Measurements from ENCODE around the gene CYTH1. TPM values are rescaled to one million over a fixed set of nuclear protein-coding genes. Genes with fewer than 3 reads are reported as not detected.

CYTH1 gene
- total and polyA plus RNA-seq, 4 donors, result 15.4 to 32.1 (median 20.6) TPM

DNA sequence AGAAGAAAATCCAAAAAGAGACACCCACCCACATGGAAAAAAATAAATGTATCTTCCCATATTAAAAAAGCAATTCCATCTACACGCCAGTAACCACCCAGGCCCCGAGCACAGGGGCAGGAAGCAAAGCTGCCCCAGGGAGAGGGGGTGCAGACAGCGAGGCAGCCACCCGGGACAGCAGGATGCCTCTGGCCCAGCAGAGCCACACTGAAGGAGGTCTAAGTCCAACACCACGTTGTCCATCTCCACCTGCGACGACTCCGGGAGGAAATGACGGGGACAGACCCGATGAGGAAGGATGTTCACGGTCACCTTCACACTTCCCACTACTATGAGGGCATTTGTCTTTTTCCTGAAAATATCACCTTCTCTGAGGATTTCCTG is 14.4 kb upstream of the CYTH1 start:
- Histone ChIP-seq H3K9me3 (ENCODE audit: control insufficient read depth in 4 of 4, low read length in 3 of 4) (no peaks in the 10 kb centered on the region), H3K27ac (ENCODE audit: low read depth in 1 of 2, low read length in 2 of 2) (no peak overlapping the region), H3K36me3 (ENCODE audit: control insufficient read depth in 4 of 4, insufficient read depth in 3 of 4, low read depth in 1 of 4, low read length in 3 of 4) (peaks cover 9 to 64% (median 36%) of the 10 kb centered on the region in 4 donors), H3K4me3 (ENCODE audit: low read depth in 1 of 3, low read length in 3 of 3) (no peak overlapping the region), H3K27me3 (ENCODE audit: control insufficient read depth in 4 of 4, insufficient read depth in 4 of 4, low read length in 3 of 4) (no peaks in the 10 kb centered on the region), H3K9ac (ENCODE audit: low read depth in 1 of 2, low read length in 2 of 2) (no peak overlapping the region), H3K4me1 (ENCODE audit: control insufficient read depth in 4 of 4, insufficient read depth in 4 of 4, low read length in 3 of 4) (no peaks in the 10 kb centered on the region)
- TF ChIP-seq GABPA (IDR thresholded peaks at IDR 0.05 in 1 of 2, conservative IDR thresholded peaks at IDR 0.05 in 1 of 2), result no peak
- TF ChIP-seq FOXA2 (IDR thresholded peaks at IDR 0.05), result no peak
- no peak for TF ChIP-seq FOXA1 (IDR thresholded peaks at IDR 0.05)
- TF ChIP-seq, protein P1, sequence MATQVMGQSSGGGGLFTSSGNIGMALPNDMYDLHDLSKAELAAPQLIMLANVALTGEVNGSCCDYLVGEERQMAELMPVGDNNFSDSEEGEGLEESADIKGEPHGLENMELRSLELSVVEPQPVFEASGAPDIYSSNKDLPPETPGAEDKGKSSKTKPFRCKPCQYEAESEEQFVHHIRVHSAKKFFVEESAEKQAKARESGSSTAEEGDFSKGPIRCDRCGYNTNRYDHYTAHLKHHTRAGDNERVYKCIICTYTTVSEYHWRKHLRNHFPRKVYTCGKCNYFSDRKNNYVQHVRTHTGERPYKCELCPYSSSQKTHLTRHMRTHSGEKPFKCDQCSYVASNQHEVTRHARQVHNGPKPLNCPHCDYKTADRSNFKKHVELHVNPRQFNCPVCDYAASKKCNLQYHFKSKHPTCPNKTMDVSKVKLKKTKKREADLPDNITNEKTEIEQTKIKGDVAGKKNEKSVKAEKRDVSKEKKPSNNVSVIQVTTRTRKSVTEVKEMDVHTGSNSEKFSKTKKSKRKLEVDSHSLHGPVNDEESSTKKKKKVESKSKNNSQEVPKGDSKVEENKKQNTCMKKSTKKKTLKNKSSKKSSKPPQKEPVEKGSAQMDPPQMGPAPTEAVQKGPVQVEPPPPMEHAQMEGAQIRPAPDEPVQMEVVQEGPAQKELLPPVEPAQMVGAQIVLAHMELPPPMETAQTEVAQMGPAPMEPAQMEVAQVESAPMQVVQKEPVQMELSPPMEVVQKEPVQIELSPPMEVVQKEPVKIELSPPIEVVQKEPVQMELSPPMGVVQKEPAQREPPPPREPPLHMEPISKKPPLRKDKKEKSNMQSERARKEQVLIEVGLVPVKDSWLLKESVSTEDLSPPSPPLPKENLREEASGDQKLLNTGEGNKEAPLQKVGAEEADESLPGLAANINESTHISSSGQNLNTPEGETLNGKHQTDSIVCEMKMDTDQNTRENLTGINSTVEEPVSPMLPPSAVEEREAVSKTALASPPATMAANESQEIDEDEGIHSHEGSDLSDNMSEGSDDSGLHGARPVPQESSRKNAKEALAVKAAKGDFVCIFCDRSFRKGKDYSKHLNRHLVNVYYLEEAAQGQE (IDR thresholded peaks at IDR 0.05), result no peak
- TF ChIP-seq, protein P2, sequence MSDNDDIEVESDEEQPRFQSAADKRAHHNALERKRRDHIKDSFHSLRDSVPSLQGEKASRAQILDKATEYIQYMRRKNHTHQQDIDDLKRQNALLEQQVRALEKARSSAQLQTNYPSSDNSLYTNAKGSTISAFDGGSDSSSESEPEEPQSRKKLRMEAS (IDR thresholded peaks at IDR 0.05), result no peak
- TF ChIP-seq HNF4A (conservative IDR thresholded peaks at IDR 0.05), result no peak
- TF ChIP-seq SP1 (IDR thresholded peaks at IDR 0.05), result no peak
- WGBS, result 84% methylated on average over 11 of the region's 11 CpGs
- no peak for DNase-seq (ENCODE audit: low spot score)

DNA sequence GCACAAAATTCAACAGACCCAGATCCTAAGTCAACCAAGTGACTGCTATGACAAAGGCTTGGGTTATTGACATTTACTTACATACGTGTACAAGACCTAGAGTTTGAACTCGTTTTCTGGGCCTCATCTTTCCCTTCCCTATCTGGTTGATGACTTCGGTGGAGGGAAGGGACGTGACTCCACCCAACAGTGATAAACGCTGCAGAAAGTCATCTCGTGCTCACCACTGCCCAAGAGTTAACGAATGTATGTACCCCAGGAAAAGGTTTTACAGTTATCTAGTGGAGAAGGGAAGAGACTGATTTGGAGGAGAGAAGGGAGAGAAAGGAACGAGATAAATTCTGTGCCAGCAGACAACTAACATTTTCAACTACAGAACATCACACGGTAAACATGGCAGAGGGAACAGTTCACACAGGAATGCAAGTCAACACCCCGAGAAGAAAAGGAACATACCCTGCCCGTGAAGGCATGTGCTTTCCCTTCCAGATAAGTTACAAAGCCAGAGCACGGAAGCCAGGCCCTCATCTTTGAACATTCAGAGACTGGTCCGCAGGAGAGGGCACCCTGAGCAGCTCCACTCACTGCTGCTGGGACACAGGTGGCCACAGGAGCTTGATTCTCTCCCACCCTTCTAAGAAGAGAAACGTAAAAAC is 13.9 kb upstream of the CYTH1 start:
- Histone ChIP-seq H3K36me3 (ENCODE audit: control insufficient read depth in 4 of 4, insufficient read depth in 3 of 4, low read depth in 1 of 4, low read length in 3 of 4) (peaks cover 9 to 59% (median 35%) of the 10 kb centered on the region in 4 donors), H3K9me3 (ENCODE audit: control insufficient read depth in 4 of 4, low read length in 3 of 4) (no peaks in the 10 kb centered on the region), H3K27me3 (ENCODE audit: control insufficient read depth in 4 of 4, insufficient read depth in 4 of 4, low read length in 3 of 4) (no peaks in the 10 kb centered on the region), H3K9ac (ENCODE audit: low read depth in 1 of 2, low read length in 2 of 2) (no peak overlapping the region), H3K4me1 (ENCODE audit: control insufficient read depth in 4 of 4, insufficient read depth in 4 of 4, low read length in 3 of 4) (no peaks in the 10 kb centered on the region), H3K27ac (ENCODE audit: low read depth in 1 of 2, low read length in 2 of 2) (no peak overlapping the region), H3K4me3 (ENCODE audit: low read depth in 1 of 3, low read length in 3 of 3) (no peak overlapping the region)
- no peak for DNase-seq (ENCODE audit: low spot score)
- no peak for TF ChIP-seq YY1 (IDR thresholded peaks at IDR 0.05)
- TF ChIP-seq JUND (IDR thresholded peaks at IDR 0.05), result no peak
- TF ChIP-seq EGR1 (IDR thresholded peaks at IDR 0.05; ENCODE audit: low read depth in 2 of 2), result no peak
- no peak for TF ChIP-seq ATF3 (IDR thresholded peaks at IDR 0.05)
- no peak for TF ChIP-seq FOXA2 (IDR thresholded peaks at IDR 0.05)
- TF ChIP-seq TAF1 (conservative IDR thresholded peaks at IDR 0.05), result no peak
- TF ChIP-seq HNF4G (IDR thresholded peaks at IDR 0.05), result no peak
- no peak for TF ChIP-seq GABPA (IDR thresholded peaks at IDR 0.05 in 1 of 2, conservative IDR thresholded peaks at IDR 0.05 in 1 of 2)
- TF ChIP-seq, protein P2 (IDR thresholded peaks at IDR 0.05), result no peak
- no peak for TF ChIP-seq HNF4A (conservative IDR thresholded peaks at IDR 0.05)
- TF ChIP-seq, protein P1 (IDR thresholded peaks at IDR 0.05), result no peak
- TF ChIP-seq RXRA (IDR thresholded peaks at IDR 0.05), result no peak
- TF ChIP-seq SP1 (IDR thresholded peaks at IDR 0.05), result no peak
- TF ChIP-seq FOXA1 (IDR thresholded peaks at IDR 0.05), result no peak
- no peak for TF ChIP-seq NR2F2 (IDR thresholded peaks at IDR 0.05)
- TF ChIP-seq RAD21 (IDR thresholded peaks at IDR 0.05), result no peak
- no peak for TF ChIP-seq CTCF (IDR thresholded peaks at IDR 0.05; ENCODE audit: low read depth, low read length, missing input control)
- 86% methylated on average over 14 of the region's 14 CpGs for WGBS
